Measurements from ENCODE around the gene MATCAP1.

Gene MATCAP1

GRCh38 chr16:67190448-67191399, 7.0 kb upstream of the MATCAP1 start:
- no peak for DNase-seq

GRCh38 chr16:67190041-67190440, 6.3 kb upstream of the MATCAP1 start, which contains the start of gene EXOC3L1:
Gene EXOC3L1 (minus strand): TSS chr16:67190136. CDS start chr16:67189676, 460 bp downstream.
- DNase-seq = no peak

- no peak for DNase-seq
Measured at GRCh38 chr16:67188798-67189197, 5.0 kb upstream of the MATCAP1 start.

GRCh38 chr16:67188323-67188722, 4.6 kb upstream of the MATCAP1 start:
- no peak for DNase-seq

- DNase-seq = no peak
Measured at GRCh38 chr16:67187175-67187890, 3.6 kb upstream of the MATCAP1 start.

- no peak for DNase-seq
Measured at GRCh38 chr16:67186550-67186950, 2.8 kb upstream of the MATCAP1 start.

GRCh38 chr16:67185651-67186134, 1.9 kb upstream of the MATCAP1 start:
- no peak for DNase-seq

- DNase-seq = peak; percentile 88
Measured at GRCh38 chr16:67184995-67185650, 1.4 kb upstream of the MATCAP1 start.

GRCh38 chr16:67184453-67184994, 761 bp upstream of the MATCAP1 start:
- DNase-seq = no peak

GRCh38 chr16:67183284-67183626, 508 bp downstream of the MATCAP1 start:
- DNase-seq = no peak

GRCh38 chr16:67182288-67182687, 1.5 kb downstream of the MATCAP1 start:
- no peak for DNase-seq

- DNase-seq = no peak
Measured at GRCh38 chr16:67181346-67181745, 2.4 kb downstream of the MATCAP1 start.

- no peak for DNase-seq
Measured at GRCh38 chr16:67180166-67180565, 3.6 kb downstream of the MATCAP1 start.

- no peak for DNase-seq
Measured at GRCh38 chr16:67179421-67180080, 4.2 kb downstream of the MATCAP1 start.

GRCh38 chr16:67177743-67178699, 5.7 kb downstream of the MATCAP1 start:
- DNase-seq = peak; percentile 59

- DNase-seq = no peak
Measured at GRCh38 chr16:67176662-67177061, 7.1 kb downstream of the MATCAP1 start.

GRCh38 chr16:67174706-67175231, 9.0 kb downstream of the MATCAP1 start:
- DNase-seq = no peak

- peak; percentile 81 for DNase-seq
Measured at GRCh38 chr16:67173808-67174705, 9.7 kb downstream of the MATCAP1 start.

- no peak for DNase-seq
Measured at GRCh38 chr16:67173323-67173722, 10.4 kb downstream of the MATCAP1 start.

Measured in activated CD4-positive, alpha-beta T cell treated with anti-CD3 and anti-CD28 coated beads, Interleukin-10, Interleukin-2, amounts not matched to agents 100 ng/mL and 50 ng/mL, durations not matched to agents 16 hours and 8 hours (primary cell).